Rectal smooth muscle tissue (tissue), 1 donor: ENCODE results near the gene NDUFA8.

Experiments used
- H3K27ac ChIP-seq: one replicate; pipeline ENCODE4 v1.7.0; 2013; ENCODE audit warnings: low read depth, low read length, inconsistent platforms
- H3K27me3 ChIP-seq: one replicate; pipeline ENCODE4 v1.7.0; 2013; ENCODE audit warnings: low read length; ENCODE audit not compliant: control insufficient read depth, insufficient read depth
- H3K36me3 ChIP-seq: one replicate; pipeline ENCODE4 v1.7.0; 2013; ENCODE audit warnings: low read length; ENCODE audit not compliant: control insufficient read depth, insufficient read depth
- H3K4me1 ChIP-seq: one replicate; pipeline ENCODE4 v1.7.0; 2013; ENCODE audit warnings: low read length; ENCODE audit not compliant: control insufficient read depth, insufficient read depth
- H3K4me3 ChIP-seq: one replicate; pipeline ENCODE4 v1.7.0; 2013; ENCODE audit warnings: low read length
- H3K9ac ChIP-seq: one replicate; pipeline ENCODE4 v1.7.0; 2013; ENCODE audit warnings: low read length

NDUFA8 gene

GRCh38 chr9:122193651-122194050, 34.1 kb upstream of the NDUFA8 start:
- Histone ChIP-seq H3K36me3 (no peaks in the 10 kb centered on the region), H3K27ac (no peak overlapping the region), H3K27me3 (no peaks in the 10 kb centered on the region), H3K4me1 (no peaks in the 10 kb centered on the region), H3K9ac (no peak overlapping the region), H3K4me3 (no peak overlapping the region)

DNA sequence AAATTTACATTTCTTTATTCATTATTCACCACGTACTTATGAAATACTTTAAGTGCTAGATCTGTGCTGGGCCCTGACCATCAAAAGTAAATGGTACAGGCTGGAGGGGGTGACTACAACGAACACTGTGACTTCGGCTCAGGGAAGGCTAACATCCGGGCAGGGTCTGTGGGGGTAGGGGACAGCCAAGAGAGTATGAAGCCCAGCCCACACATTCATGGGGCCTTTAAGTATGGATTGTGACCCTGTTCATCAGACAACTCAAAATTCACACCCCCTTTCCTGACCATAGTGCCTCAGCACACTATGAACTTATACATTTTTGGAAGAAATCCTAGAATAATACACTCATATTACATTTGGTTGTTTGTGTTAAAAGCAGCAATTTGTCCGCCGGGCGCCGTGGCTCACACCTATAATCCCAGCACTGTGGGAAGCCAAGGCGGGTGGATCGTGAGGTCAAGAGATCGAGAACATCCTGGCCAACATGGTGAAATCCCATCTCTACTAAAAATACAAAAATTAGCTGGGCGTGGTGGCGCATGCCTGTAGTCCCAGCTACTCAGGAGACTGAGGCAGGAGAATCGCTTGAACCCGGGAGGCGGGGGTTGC, 33.4 kb upstream of the NDUFA8 start:
- Histone ChIP-seq H3K27me3 (no peaks in the 10 kb centered on the region), H3K27ac (no peak overlapping the region), H3K36me3 (no peaks in the 10 kb centered on the region), H3K4me3 (no peak overlapping the region), H3K4me1 (no peaks in the 10 kb centered on the region), H3K9ac (no peak overlapping the region)

DNA sequence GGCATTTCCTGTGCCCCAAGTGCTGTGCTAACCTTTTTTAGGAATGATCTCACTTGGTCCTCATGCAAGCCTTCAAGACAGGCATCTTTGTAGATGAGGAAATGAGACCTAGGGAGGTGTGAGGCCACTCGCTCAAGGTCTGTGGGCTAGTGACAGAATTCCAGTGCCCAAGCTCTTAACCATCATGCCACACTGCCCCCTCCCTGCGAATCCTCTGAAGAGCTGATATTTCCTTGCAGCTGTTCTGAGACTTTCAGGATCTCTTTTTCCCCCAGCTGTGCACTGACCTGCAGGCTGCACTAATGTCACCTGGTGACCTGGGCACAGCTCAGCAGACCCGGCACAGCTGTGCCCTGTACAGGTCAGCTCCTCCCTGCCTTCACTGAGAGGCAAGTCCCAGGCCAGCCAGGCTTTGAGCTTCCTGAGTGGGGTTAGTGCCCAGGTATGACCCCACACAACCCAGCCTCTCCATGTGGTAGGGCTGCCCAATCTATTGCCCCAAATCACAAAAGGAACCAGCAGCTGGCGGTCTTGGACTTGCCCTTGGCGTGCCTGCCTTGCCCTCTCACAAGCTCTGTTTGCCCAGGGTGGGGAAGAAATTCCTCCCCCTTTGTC, 32.8 kb upstream of the NDUFA8 start:
- Histone ChIP-seq H3K27ac (no peak overlapping the region), H3K4me1 (no peaks in the 10 kb centered on the region), H3K9ac (no peak overlapping the region), H3K27me3 (no peaks in the 10 kb centered on the region), H3K4me3 (no peak overlapping the region), H3K36me3 (no peaks in the 10 kb centered on the region)

- Histone ChIP-seq H3K27me3 (no peaks in the 10 kb centered on the region), H3K36me3 (no peaks in the 10 kb centered on the region), H3K27ac (no peak overlapping the region), H3K4me1 (no peaks in the 10 kb centered on the region), H3K4me3 (no peak overlapping the region), H3K9ac (no peak overlapping the region)
These were observed 32.0 kb upstream of the NDUFA8 start for GRCh38 chr9:122191584-122191983.

GRCh38 chr9:122190597-122191381, 31.2 kb upstream of the NDUFA8 start:
- H3K27me3 ChIP-seq = no peaks in the 10 kb centered on the region
- no peaks in the 10 kb centered on the region for H3K36me3 ChIP-seq
- H3K9ac ChIP-seq = no peak overlapping the region
- no peak overlapping the region for H3K4me3 ChIP-seq
- H3K27ac ChIP-seq = no peak overlapping the region
- H3K4me1 ChIP-seq = no peaks in the 10 kb centered on the region

DNA sequence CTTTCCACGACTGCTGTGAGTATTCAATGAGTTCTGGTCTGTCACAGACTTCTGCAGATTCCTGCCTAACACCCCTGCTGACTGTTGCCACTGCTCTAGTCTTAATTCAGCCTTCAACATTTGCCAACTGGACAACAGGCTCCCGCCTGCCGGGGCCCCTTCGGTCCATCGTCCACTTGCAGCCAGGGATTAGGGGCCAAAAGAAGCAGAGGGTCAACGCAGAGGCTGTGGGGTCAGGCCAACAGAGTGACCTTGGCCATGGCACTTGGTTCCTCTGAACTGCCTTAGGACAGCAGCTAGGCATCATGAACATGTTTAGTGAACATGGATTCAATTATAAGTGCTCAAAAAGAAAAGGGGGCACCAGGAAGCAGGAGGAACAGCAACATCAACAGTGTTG, 28.8 kb upstream of the NDUFA8 start:
- H3K27me3 ChIP-seq = no peaks in the 10 kb centered on the region
- no peaks in the 10 kb centered on the region for H3K4me1 ChIP-seq
- H3K9ac ChIP-seq = no peak overlapping the region
- no peaks in the 10 kb centered on the region for H3K36me3 ChIP-seq
- H3K27ac ChIP-seq = no peak overlapping the region
- no peak overlapping the region for H3K4me3 ChIP-seq

GRCh38 chr9:122186777-122187470, 27.3 kb upstream of the NDUFA8 start:
- Histone ChIP-seq H3K27ac (no peak overlapping the region), H3K4me1 (no peaks in the 10 kb centered on the region), H3K4me3 (no peak overlapping the region), H3K9ac (no peak overlapping the region), H3K36me3 (no peaks in the 10 kb centered on the region), H3K27me3 (no peaks in the 10 kb centered on the region)

DNA sequence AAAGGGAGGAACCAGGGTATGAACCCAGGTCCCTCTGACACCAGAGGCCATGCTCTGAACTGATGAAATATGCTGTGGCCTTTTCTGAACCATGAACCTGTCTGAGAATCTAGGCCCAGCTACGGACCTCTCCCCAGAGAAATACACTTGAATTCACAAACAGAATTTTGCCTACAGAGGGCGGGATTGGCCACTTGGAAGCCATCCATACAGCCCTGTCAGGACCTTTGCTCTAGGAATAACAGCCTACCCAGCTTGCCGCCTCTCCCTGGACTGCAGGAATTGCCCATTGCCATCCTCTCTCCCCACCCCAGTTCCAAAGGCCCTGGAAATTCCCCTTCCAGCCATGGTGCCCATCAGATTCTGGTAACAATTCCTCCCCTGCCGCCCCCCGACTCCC, 26.7 kb upstream of the NDUFA8 start:
- no peak overlapping the region for H3K27ac ChIP-seq
- H3K4me3 ChIP-seq = no peak overlapping the region
- no peaks in the 10 kb centered on the region for H3K4me1 ChIP-seq
- H3K27me3 ChIP-seq = no peaks in the 10 kb centered on the region
- no peak overlapping the region for H3K9ac ChIP-seq
- H3K36me3 ChIP-seq = no peaks in the 10 kb centered on the region

DNA sequence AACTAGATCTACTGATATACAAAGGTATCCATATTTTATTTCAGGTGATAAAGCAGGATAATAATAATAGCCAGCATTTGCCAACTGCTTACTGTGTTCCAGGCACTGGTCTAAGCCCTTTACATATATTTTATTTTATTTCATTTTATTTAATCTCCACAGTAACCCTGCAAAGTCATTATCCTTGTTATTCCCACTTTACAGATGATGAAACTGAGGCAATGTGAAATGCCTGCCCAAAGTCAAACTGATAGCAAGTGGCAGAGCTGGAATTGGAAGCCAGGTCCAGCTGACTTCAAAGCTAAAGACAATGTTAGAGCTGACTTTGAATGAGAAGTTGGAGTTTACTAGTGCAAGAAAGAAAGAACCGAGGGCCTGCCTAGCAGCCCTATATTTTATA, 25.0 kb upstream of the NDUFA8 start:
- no peak overlapping the region for H3K27ac ChIP-seq
- no peak overlapping the region for H3K9ac ChIP-seq
- H3K27me3 ChIP-seq = no peaks in the 10 kb centered on the region
- H3K4me1 ChIP-seq = no peaks in the 10 kb centered on the region
- H3K36me3 ChIP-seq = no peaks in the 10 kb centered on the region
- H3K4me3 ChIP-seq = no peak overlapping the region

DNA sequence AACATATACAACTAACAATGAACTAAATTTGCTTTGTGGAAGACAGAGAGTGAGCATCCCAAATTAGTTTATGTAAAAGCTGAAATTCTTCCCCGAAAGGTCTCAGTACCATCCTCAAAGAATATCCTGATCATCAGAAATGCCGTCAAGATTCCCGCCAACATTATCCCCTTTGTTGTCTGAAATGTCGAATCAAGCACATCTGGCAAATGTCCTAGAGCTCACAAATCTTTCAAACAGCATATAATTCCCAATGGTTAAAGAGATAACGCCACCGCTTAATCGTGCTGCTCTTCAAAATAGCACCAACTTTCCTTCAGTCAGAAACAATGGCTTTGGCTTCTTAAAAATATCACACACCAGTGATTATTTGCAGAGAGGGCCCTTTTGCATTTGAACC, 23.9 kb upstream of the NDUFA8 start:
- no peaks in the 10 kb centered on the region for H3K36me3 ChIP-seq
- H3K27ac ChIP-seq = no peak overlapping the region
- H3K4me1 ChIP-seq = no peaks in the 10 kb centered on the region
- no peak overlapping the region for H3K4me3 ChIP-seq
- H3K27me3 ChIP-seq = no peaks in the 10 kb centered on the region
- no peak overlapping the region for H3K9ac ChIP-seq

- no peak overlapping the region for H3K4me3 ChIP-seq
These were observed 21.1 kb upstream of the NDUFA8 start for GRCh38 chr9:122180633-122181032.

DNA sequence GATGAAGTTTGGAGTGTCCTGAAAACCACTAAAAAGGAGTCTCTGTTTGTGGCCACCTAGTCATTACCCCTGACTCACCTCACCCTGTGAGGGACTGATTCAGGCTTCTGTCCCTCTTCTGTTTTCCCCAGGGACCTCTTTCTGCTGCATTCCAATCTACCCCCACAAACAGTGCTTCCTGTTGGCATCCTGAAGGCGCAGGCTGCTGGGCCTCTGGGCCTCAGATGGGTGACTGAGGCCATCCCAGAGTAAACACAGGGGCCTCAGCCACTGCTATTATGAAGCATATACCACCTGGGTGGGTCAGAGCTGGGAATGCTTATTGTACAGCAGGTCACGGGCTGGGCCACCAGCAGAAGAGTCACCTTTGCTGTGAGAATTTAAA, 20.1 kb upstream of the NDUFA8 start:
- no peak overlapping the region for H3K27ac ChIP-seq
- H3K4me1 ChIP-seq = no peaks in the 10 kb centered on the region
- H3K36me3 ChIP-seq = no peaks in the 10 kb centered on the region
- H3K27me3 ChIP-seq = no peaks in the 10 kb centered on the region
- no peak overlapping the region for H3K9ac ChIP-seq
- no peak overlapping the region for H3K4me3 ChIP-seq

More at GRCh38 chr9:122180633-122181032, 21.1 kb upstream of the NDUFA8 start:
- Histone ChIP-seq H3K27me3 (no peaks in the 10 kb centered on the region), H3K9ac (no peak overlapping the region), H3K27ac (no peak overlapping the region), H3K36me3 (no peaks in the 10 kb centered on the region), H3K4me1 (no peaks in the 10 kb centered on the region)
